ENCODE results near the gene PKLR.
A peak's percentile ranks its signal among the peaks of the same experiment; 100 is the strongest.

The PKLR gene

DNA sequence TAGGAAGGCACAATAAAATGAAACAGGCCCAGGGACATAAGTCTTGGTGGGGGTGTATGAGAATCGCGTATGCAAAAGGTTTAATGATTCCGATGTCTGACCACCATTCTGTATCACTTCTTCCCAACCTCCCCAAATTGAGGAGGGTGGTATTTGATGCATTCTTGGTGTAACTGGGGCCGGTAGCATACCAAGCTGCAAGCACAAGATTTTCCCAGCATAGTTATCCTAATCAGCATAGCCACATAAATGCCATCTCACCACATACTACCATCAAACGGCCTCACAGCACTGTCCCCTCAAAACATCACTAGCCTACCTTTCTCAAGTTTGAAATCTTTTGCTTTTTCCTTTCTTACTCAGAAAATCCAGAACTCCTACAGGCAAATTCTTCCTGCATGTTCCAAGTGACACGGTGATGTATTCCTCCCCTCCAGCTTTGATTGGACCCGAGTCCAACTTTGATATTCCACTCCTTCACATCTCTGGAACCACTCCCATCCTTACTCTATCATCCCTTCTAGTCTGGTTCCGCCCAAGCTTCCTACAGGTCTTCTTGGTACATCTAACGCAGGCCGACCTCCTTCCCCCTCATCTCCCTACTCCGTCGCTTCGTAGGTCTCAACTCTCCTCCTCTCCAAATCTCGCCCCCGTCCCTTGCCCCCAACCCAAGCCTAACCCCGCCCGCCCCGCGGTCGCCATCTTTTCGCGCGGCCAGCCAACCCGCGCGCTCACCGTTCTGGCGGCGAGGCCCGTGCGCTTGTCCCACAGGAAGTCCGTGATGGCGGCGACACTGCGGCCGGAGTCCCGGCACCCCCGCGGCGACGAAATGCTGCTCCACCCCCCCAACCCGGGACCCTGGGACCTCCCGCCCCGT, 28.5 kb downstream of the PKLR start:
- no peaks in the 10 kb centered on the region for H3K27me3 ChIP-seq (replicated peaks; ENCODE audit: control insufficient read depth, insufficient read depth, low read length)
- DNase-seq (ENCODE audit: extremely low read depth, insufficient read length): no peak
- H3K36me3 ChIP-seq (ENCODE audit: control insufficient read depth, insufficient read depth, low read length): peaks cover 17% of the 10 kb centered on the region
- TF ChIP-seq, protein P1, sequence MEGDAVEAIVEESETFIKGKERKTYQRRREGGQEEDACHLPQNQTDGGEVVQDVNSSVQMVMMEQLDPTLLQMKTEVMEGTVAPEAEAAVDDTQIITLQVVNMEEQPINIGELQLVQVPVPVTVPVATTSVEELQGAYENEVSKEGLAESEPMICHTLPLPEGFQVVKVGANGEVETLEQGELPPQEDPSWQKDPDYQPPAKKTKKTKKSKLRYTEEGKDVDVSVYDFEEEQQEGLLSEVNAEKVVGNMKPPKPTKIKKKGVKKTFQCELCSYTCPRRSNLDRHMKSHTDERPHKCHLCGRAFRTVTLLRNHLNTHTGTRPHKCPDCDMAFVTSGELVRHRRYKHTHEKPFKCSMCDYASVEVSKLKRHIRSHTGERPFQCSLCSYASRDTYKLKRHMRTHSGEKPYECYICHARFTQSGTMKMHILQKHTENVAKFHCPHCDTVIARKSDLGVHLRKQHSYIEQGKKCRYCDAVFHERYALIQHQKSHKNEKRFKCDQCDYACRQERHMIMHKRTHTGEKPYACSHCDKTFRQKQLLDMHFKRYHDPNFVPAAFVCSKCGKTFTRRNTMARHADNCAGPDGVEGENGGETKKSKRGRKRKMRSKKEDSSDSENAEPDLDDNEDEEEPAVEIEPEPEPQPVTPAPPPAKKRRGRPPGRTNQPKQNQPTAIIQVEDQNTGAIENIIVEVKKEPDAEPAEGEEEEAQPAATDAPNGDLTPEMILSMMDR (IDR thresholded peaks at IDR 0.05; ENCODE audit: insufficient read depth, low read length, poor library complexity, severe bottlenecking): no peak
- H3K4me3 ChIP-seq (replicated peaks; ENCODE audit: low read depth, low read length): peak overlapping the region; percentile 91

GRCh38 chr1:155269381-155269780, 31.9 kb downstream of the PKLR start:
- no peak overlapping the region for H3K4me3 ChIP-seq (replicated peaks; ENCODE audit: low read depth, low read length)
- no peaks in the 10 kb centered on the region for H3K27me3 ChIP-seq (replicated peaks; ENCODE audit: control insufficient read depth, insufficient read depth, low read length)
- peaks cover 30% of the 10 kb centered on the region for H3K36me3 ChIP-seq (ENCODE audit: control insufficient read depth, insufficient read depth, low read length)
- DNase-seq (ENCODE audit: extremely low read depth, insufficient read length): no peak
- TF ChIP-seq, protein P1 (IDR thresholded peaks at IDR 0.05; ENCODE audit: insufficient read depth, low read length, poor library complexity, severe bottlenecking): no peak

DNA sequence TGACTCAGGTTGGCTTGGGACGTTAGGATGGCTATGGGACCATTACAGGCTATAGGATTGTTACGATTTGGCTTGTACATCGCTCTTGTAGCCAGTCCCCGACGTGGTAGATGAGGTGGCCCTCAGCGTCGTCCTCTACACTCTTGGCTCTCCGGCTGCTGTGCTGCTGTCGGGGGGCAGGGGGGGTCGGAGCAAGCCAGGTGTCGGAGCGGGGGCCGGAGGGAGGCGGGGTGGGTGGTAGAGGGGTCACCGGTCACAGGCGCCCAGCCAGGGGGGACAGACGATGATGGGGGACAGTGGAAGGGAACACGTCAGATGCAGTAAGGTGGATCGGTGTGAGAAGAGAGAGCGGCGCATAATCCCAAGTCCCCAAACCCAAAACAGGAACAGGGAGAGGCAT, 32.6 kb downstream of the PKLR start:
- Histone ChIP-seq H3K4me3 (replicated peaks; ENCODE audit: low read depth, low read length) (no peak overlapping the region), H3K36me3 (ENCODE audit: control insufficient read depth, insufficient read depth, low read length) (peaks cover 35% of the 10 kb centered on the region), H3K27me3 (replicated peaks; ENCODE audit: control insufficient read depth, insufficient read depth, low read length) (no peaks in the 10 kb centered on the region)
- DNase-seq (ENCODE audit: extremely low read depth, insufficient read length): no peak
- TF ChIP-seq, protein P1 (IDR thresholded peaks at IDR 0.05; ENCODE audit: insufficient read depth, low read length, poor library complexity, severe bottlenecking): no peak

DNA sequence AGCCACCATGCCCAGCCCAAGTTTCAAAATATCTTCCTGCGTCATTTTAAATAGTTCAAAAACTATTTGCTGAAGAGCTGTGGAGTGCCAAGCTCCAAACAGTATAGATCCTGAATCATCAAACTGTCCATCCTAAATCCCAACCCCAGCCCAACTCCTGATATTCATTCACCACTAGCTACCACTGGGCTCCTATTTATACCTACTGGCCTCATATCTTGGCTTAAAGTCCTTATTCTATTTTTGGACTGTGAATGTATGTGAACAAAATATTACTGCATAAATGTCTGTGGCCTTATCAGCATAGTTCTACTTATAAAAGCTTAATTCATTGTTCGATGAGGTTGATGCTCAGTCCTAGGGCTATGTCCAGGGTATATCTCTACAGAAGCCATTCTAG, 33.9 kb downstream of the PKLR start:
- Histone ChIP-seq H3K36me3 (ENCODE audit: control insufficient read depth, insufficient read depth, low read length) (peaks cover 37% of the 10 kb centered on the region), H3K27me3 (replicated peaks; ENCODE audit: control insufficient read depth, insufficient read depth, low read length) (no peaks in the 10 kb centered on the region), H3K4me3 (replicated peaks; ENCODE audit: low read depth, low read length) (no peak overlapping the region)
- DNase-seq (ENCODE audit: extremely low read depth, insufficient read length): no peak
- TF ChIP-seq, protein P1 (IDR thresholded peaks at IDR 0.05; ENCODE audit: insufficient read depth, low read length, poor library complexity, severe bottlenecking): no peak

GRCh38 chr1:155266553-155266952, 34.7 kb downstream of the PKLR start:
- H3K36me3 ChIP-seq (ENCODE audit: control insufficient read depth, insufficient read depth, low read length): peaks cover 37% of the 10 kb centered on the region

More at GRCh38 chr1:155266553-155266952, 34.7 kb downstream of the PKLR start:
- Histone ChIP-seq H3K27me3 (replicated peaks; ENCODE audit: control insufficient read depth, insufficient read depth, low read length) (no peaks in the 10 kb centered on the region), H3K4me3 (replicated peaks; ENCODE audit: low read depth, low read length) (no peak overlapping the region)
- DNase-seq (ENCODE audit: extremely low read depth, insufficient read length): no peak
- TF ChIP-seq, protein P1 (IDR thresholded peaks at IDR 0.05; ENCODE audit: insufficient read depth, low read length, poor library complexity, severe bottlenecking): no peak
